CD4-positive, alpha-beta T cell (primary cell): ENCODE data around the gene ZFYVE21. TPM values are rescaled to one million over a fixed set of nuclear protein-coding genes. Genes with fewer than 3 reads are reported as not detected.

Experiments
- ATAC-seq: fragments of 200-7000 bp; cut with Tn5 transposase; one replicate; pipeline ENCODE4 v1.10.0; 2022; ENCODE audit warnings: mild to moderate bottlenecking; ENCODE audit not compliant: poor library complexity
- CTCF ChIA-PET: fragments of 350-600 bp; sonication (Branson Sonifier 250); formaldehyde crosslinking; loops from one replicate; lab custom pipeline; 2021; ENCODE audit warnings: antibody characterized with exemption, inconsistent platforms; lab: Charles Lee
- POLR2A ChIA-PET: fragments of 350-600 bp; sonication (Branson Sonifier 250); formaldehyde crosslinking; loops from one replicate; lab custom pipeline; 2021; ENCODE audit warnings: antibody characterized with exemption, inconsistent platforms; lab: Charles Lee
- DNase-seq, 14 experiments: peaks; one replicate each; pipeline ENCODE4 v3.0.0-alpha.2; 2013 to 2020; ENCODE audit warnings: mixed read lengths in 2 of 14
- H3K27ac ChIP-seq, 2 donors: one replicate each; pipeline versions ENCODE4 v1.5.1 to v1.7.0; 2013; ENCODE audit warnings: low read length in 2 of 2, low read depth in 1 of 2, mild to moderate bottlenecking in 1 of 2
- H3K27me3 ChIP-seq, 2 experiments: 1 replicate in 1 of 2; 2 replicates in 1 of 2; pipeline versions ENCODE4 v1.6.1 to v1.7.0; 2013; ENCODE audit warnings: low read length in 2 of 2, control low read depth in 1 of 2, mild to moderate bottlenecking in 1 of 2, moderate library complexity in 1 of 2; ENCODE audit not compliant: insufficient read depth in 2 of 2, control insufficient read depth in 1 of 2
- H3K36me3 ChIP-seq: one replicate; pipeline ENCODE4 v1.6.1; 2013; ENCODE audit warnings: low read length, control low read depth; ENCODE audit not compliant: insufficient read depth
- H3K4me1 ChIP-seq: one replicate; pipeline ENCODE4 v1.6.1; 2013; ENCODE audit warnings: low read length, control low read depth; ENCODE audit not compliant: insufficient read depth
- H3K4me3 ChIP-seq: one replicate; pipeline ENCODE4 v1.5.1; 2013; ENCODE audit warnings: mild to moderate bottlenecking, low read length, moderate library complexity
- H3K9me3 ChIP-seq, 2 experiments: 1 replicate in 1 of 2; 2 replicates in 1 of 2; pipeline versions ENCODE4 v1.6.1 to v1.7.0; 2013; ENCODE audit warnings: low read length in 2 of 2, mild to moderate bottlenecking in 2 of 2, control low read depth in 1 of 2, moderate library complexity in 1 of 2; ENCODE audit not compliant: control insufficient read depth in 1 of 2, insufficient read depth in 1 of 2
- H3K27ac Mint-ChIP-seq: one replicate; pipeline ENCODE4 v1.8.0; 2020; ENCODE audit warnings: mixed read lengths
- H3K27me3 Mint-ChIP-seq: one replicate; pipeline ENCODE4 v1.8.0; 2021; ENCODE audit warnings: mixed read lengths
- H3K36me3 Mint-ChIP-seq: one replicate; pipeline ENCODE4 v1.8.0; 2021; ENCODE audit warnings: low read depth, mixed read lengths
- H3K4me1 Mint-ChIP-seq: one replicate; pipeline ENCODE4 v1.8.0; 2021; ENCODE audit warnings: low read depth, mixed read lengths
- H3K4me3 Mint-ChIP-seq: one replicate; pipeline ENCODE4 v1.8.0; 2020; ENCODE audit warnings: mild to moderate bottlenecking, mixed read lengths
- H3K9me3 Mint-ChIP-seq: one replicate; pipeline ENCODE4 v1.8.0; 2020; ENCODE audit warnings: mixed read lengths
- intact Hi-C, 2 experiments: fragments of 100-400 bp; cut with DNase I in 1 of 2; cut with micrococcal nuclease in 1 of 2; formaldehyde crosslinking; loops; one replicate each; pipeline versions ENCODE4 v1.15.1 to v1.9.0; 2023 to 2025; cut with DNase I, micrococcal nuclease
- total RNA-seq, 174 experiments: library from RNA in 2 of 174; stranded (reverse) in 2 of 174; gene quantifications; one replicate each; pipeline ENCODE4 v1.2.3 and lab custom pipeline; 2021 to 2026
- TF ChIP-seq, protein P1 (sequence below): fragments of 200-600 bp; IDR thresholded peaks from one replicate; pipeline ENCODE4 v1.8.0; 2022; ENCODE audit warnings: antibody characterized with exemption, mild to moderate bottlenecking

The ZFYVE21 gene
- total RNA-seq, 2 experiments from 2014 or later: 2.6 to 3.0 TPM

DNA sequence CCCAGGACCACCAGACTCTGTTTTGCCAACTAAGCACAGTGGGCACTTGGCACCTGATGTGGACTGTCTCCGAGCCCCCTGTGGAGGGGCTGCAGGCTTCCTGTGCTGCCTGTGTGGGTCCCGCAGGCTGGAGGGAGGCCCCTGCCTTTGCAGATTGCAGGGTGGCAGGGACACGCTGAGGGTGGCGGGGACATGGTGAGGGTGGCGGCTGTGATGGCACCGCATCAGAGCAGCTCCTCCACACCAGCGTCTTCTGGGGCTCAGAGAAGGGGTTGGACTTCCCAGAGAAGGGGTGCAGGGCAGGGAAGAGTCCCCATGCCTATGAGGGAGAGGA, 8.1 kb downstream of the ZFYVE21 start:
- ATAC-seq (no peak), DNase-seq (no peak)
- Mint-ChIP-seq H3K4me3 (no peak overlapping the region), H3K4me1 (peaks cover 16% of the 10 kb centered on the region), H3K27me3 (no peaks in the 10 kb centered on the region), H3K9me3 (no peaks in the 10 kb centered on the region), H3K27ac (no peak overlapping the region), H3K36me3 (peaks cover 2% of the 10 kb centered on the region)
- no peaks in the 10 kb centered on the region for H3K9me3 ChIP-seq
- peaks cover 10% of the 10 kb centered on the region for H3K36me3 ChIP-seq
- no peak overlapping the region for H3K4me3 ChIP-seq
- TF ChIP-seq, protein P1, sequence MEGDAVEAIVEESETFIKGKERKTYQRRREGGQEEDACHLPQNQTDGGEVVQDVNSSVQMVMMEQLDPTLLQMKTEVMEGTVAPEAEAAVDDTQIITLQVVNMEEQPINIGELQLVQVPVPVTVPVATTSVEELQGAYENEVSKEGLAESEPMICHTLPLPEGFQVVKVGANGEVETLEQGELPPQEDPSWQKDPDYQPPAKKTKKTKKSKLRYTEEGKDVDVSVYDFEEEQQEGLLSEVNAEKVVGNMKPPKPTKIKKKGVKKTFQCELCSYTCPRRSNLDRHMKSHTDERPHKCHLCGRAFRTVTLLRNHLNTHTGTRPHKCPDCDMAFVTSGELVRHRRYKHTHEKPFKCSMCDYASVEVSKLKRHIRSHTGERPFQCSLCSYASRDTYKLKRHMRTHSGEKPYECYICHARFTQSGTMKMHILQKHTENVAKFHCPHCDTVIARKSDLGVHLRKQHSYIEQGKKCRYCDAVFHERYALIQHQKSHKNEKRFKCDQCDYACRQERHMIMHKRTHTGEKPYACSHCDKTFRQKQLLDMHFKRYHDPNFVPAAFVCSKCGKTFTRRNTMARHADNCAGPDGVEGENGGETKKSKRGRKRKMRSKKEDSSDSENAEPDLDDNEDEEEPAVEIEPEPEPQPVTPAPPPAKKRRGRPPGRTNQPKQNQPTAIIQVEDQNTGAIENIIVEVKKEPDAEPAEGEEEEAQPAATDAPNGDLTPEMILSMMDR: no peak
- peaks cover 8% of the 10 kb centered on the region for H3K4me1 ChIP-seq
- intact Hi-C loops: no loop called here
- ChIA-PET POLR2A (no interaction called here), CTCF (no interaction called here)
- no peaks in the 10 kb centered on the region for H3K27me3 ChIP-seq
- no peak overlapping the region for H3K27ac ChIP-seq

- Mint-ChIP-seq H3K27me3 (no peaks in the 10 kb centered on the region), H3K4me3 (no peak overlapping the region), H3K4me1 (peaks cover 13% of the 10 kb centered on the region), H3K27ac (no peak overlapping the region), H3K36me3 (peaks cover 6% of the 10 kb centered on the region), H3K9me3 (no peaks in the 10 kb centered on the region)
- Histone ChIP-seq H3K4me3 (no peak overlapping the region), H3K36me3 (peaks cover 14% of the 10 kb centered on the region), H3K27me3 (no peaks in the 10 kb centered on the region), H3K27ac (no peak overlapping the region), H3K4me1 (peaks cover 8% of the 10 kb centered on the region), H3K9me3 (no peaks in the 10 kb centered on the region)
- DNase-seq (no peak), ATAC-seq (no peak)
- TF ChIP-seq, protein P1: no peak
- ChIA-PET CTCF (no interaction called here), POLR2A (no interaction called here)
- intact Hi-C loops: no loop called here
These were observed 8.5 kb downstream of the ZFYVE21 start for GRCh38 chr14:103724116-103724515.

DNA sequence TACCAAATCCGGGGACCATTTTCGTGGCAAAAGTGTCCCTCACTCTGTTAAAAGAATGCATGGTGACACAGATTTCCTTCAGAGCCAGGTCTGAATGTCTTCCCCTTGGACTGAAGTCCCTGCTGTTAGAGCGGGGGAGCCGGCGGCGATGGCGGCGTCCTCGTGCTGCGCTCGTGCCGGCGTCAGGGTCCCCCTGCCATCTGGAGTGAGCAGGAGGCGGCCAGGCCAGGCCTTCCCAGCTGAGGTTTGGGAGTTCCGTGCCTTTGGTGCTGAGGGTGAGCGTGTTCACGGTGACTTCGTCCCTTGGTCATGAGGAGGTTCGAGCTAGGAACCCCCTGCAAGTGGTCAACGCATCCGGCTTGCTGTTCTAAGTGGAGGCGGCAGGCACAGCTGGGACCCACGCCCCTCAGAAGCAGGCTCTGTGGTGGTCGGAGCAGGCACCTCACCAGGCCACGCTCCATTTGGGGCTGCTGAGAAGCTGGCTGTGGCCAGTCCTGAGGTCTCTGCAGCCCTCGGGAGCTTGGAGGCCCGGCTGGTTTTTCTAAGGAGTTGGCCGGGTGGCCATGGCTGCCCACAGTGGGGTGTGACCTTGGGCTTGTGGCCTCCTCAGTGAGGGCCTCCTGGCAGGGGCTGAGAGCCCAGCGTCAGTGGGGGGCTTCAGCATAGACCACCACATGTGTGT, 9.5 kb downstream of the ZFYVE21 start:
- ChIA-PET POLR2A (no interaction called here), CTCF (no interaction called here)
- Histone ChIP-seq H3K4me1 (no peaks in the 10 kb centered on the region), H3K27me3 (no peaks in the 10 kb centered on the region), H3K36me3 (peaks cover 22% of the 10 kb centered on the region), H3K9me3 (no peaks in the 10 kb centered on the region), H3K27ac (no peak overlapping the region), H3K4me3 (no peak overlapping the region)
- peaks cover 4% of the 10 kb centered on the region for H3K4me1 Mint-ChIP-seq
- DNase-seq (no peak), ATAC-seq (no peak)
- H3K9me3 Mint-ChIP-seq: no peaks in the 10 kb centered on the region
- intact Hi-C loops: no loop called here
- H3K27me3 Mint-ChIP-seq: no peaks in the 10 kb centered on the region
- peaks cover 16% of the 10 kb centered on the region for H3K36me3 Mint-ChIP-seq
- no peak overlapping the region for H3K4me3 Mint-ChIP-seq
- TF ChIP-seq, protein P1: no peak
- no peak overlapping the region for H3K27ac Mint-ChIP-seq
